Chondrocyte (in vitro differentiated cells): Measurements from ENCODE around the gene RETREG2. TPM values are rescaled to one million over a fixed set of nuclear protein-coding genes. Genes with fewer than 3 reads are reported as not detected.

Source experiments
- DNase-seq: peaks from one replicate; pipeline ENCODE4 v3.0.0; 2021; ENCODE audit warnings: mixed read lengths, low spot score
- H3K27ac Mint-ChIP-seq: one replicate; pipeline ENCODE4 v1.8.0; 2021; ENCODE audit warnings: mild to moderate bottlenecking, moderate library complexity, mixed read lengths; ENCODE audit not compliant: unreplicated experiment
- H3K27me3 Mint-ChIP-seq: 2 replicates; pipeline ENCODE4 v1.8.0; 2021; ENCODE audit warnings: low read depth, mixed read lengths
- H3K36me3 Mint-ChIP-seq: 2 replicates; pipeline ENCODE4 v1.8.0; 2021; ENCODE audit warnings: low read depth, mixed read lengths
- H3K4me1 Mint-ChIP-seq: 2 replicates; pipeline ENCODE4 v1.8.0; 2021; ENCODE audit warnings: low read depth, mild to moderate bottlenecking, mixed read lengths
- H3K4me3 Mint-ChIP-seq: one replicate; pipeline ENCODE4 v1.8.0; 2021; ENCODE audit warnings: mild to moderate bottlenecking, moderate library complexity, mixed read lengths; ENCODE audit not compliant: unreplicated experiment
- H3K9me3 Mint-ChIP-seq: 2 replicates; pipeline ENCODE4 v1.8.0; 2021; ENCODE audit warnings: low read depth, mixed read lengths
- total RNA-seq: library from RNA; stranded (reverse); gene quantifications from 3 replicates; pipeline ENCODE4 v1.2.1, GENCODE V29; 2021
- TF ChIP-seq, protein P1 (sequence below): fragments of 200-600 bp; sonication (generic); IDR thresholded peaks from 2 replicates; pipeline ENCODE4 v1.5.0; 2021; ENCODE audit warnings: antibody characterized with exemption, mild to moderate bottlenecking, moderate library complexity

The RETREG2 gene
- total RNA-seq, 1 donor from 2014 or later, result 88.0 TPM

DNA sequence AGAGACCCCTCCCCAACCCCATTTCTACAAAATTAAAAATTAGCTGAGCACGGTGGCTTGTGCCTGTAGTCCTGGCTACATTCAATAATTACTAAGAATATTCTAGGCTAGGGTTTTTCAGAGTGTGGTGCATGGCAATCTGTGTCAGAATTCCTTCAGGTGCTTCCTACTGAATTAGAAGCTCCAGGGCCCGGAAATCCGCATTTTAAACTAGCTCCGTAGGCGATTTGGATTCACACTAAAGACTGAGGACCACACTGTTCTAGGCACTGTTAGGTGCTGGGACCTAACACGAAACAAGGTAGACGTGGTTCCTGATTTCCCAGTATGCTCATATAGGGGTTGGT, 27.9 kb downstream of the RETREG2 start:
- TF ChIP-seq, protein P1, sequence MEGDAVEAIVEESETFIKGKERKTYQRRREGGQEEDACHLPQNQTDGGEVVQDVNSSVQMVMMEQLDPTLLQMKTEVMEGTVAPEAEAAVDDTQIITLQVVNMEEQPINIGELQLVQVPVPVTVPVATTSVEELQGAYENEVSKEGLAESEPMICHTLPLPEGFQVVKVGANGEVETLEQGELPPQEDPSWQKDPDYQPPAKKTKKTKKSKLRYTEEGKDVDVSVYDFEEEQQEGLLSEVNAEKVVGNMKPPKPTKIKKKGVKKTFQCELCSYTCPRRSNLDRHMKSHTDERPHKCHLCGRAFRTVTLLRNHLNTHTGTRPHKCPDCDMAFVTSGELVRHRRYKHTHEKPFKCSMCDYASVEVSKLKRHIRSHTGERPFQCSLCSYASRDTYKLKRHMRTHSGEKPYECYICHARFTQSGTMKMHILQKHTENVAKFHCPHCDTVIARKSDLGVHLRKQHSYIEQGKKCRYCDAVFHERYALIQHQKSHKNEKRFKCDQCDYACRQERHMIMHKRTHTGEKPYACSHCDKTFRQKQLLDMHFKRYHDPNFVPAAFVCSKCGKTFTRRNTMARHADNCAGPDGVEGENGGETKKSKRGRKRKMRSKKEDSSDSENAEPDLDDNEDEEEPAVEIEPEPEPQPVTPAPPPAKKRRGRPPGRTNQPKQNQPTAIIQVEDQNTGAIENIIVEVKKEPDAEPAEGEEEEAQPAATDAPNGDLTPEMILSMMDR, result no peak
- H3K27ac Mint-ChIP-seq, result peak overlapping the region; percentile 94
- no peaks in the 10 kb centered on the region for H3K27me3 Mint-ChIP-seq
- H3K4me3 Mint-ChIP-seq, result peak overlapping the region; percentile 81
- DNase-seq, result no peak
- peaks cover 2% of the 10 kb centered on the region for H3K9me3 Mint-ChIP-seq
- H3K36me3 Mint-ChIP-seq, result peaks cover 7% of the 10 kb centered on the region
- peaks cover 26% of the 10 kb centered on the region for H3K4me1 Mint-ChIP-seq

DNA sequence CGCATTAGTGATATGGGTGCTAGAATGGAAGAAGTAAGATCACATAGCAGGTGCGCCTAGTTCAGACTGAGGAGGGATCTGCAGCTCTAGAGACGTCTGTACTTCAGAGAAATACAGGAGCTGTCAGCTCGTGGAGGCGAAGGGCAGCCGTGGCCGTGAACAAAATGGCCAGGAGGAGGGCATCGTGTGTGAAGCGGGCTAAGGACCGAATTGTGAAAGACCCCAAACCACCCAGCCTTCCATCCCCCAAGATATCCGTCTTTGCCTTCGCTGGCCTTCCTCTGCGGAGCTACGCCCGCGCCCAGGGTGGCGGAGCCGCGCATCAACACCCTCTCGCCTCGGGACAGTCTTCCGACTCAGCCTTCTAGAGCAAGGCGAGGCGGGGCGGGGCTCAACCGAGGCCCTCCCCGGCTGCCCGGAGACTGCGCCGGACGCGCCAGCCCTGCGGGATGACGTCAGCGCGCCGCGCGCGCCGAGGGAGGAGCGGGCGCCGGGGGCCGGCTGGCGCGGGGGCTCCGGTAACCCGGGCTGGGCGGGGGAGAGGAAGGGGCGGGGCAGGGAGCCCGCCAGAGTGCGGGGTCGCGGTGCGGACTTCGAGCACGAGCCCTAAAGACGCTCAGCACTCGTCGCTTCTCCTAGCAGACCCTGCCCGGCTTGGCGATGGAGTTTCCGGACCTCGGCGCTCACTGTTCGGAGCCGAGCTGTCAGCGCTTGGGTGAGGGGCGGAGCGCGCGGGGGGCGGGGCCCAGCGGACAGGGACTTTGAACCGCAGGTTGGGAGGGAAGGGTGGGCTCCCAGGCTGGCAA, 28.5 kb downstream of the RETREG2 start, which contains the start of gene ZFAND2B:
ZFAND2B (plus strand) TSS at position 455 of the 806 bp plus-strand sequence; CDS start at position 661, 206 bp downstream.
- peak within 1 kb of the TSS; percentile 81 for H3K4me3 Mint-ChIP-seq
- TF ChIP-seq, protein P1, result peak; percentile 40

DNA sequence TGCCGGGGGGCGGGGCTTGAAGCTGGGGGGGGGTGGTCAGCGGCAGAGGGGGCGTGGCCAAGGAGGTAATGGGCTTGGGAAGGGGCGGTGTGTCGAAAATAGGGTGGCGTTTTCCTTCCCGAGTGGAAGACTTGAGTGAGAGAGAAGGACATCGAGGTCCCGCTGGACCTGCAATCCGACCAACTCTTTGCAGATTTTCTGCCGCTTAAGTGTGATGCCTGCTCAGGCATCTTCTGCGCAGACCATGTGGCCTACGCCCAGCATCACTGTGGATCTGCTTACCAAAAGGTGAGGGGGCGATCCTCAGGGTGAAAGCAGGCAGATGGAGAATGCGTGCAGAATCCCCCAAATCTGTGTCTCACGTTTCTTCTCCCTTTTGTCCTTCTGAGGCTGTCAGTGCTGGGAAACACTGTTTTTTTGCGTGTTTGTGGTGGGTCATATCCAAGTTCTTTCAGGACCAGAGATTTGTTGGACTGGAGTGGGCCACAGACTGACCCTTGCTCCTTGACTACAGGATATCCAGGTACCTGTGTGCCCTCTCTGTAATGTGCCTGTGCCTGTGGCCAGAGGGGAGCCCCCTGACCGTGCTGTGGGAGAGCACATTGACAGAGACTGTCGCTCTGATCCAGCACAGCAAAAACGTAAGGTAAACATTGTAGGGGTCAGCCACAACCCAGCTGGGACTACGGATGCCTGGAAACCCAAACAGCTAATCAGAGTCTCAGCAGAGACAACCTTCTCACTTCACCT, 29.2 kb downstream of the RETREG2 start:
- DNase-seq, result no peak
- Mint-ChIP-seq H3K27ac (peak overlapping the region; percentile 94), H3K27me3 (no peaks in the 10 kb centered on the region), H3K36me3 (peaks cover 7% of the 10 kb centered on the region), H3K4me1 (peaks cover 26% of the 10 kb centered on the region), H3K4me3 (peak overlapping the region; percentile 81), H3K9me3 (peaks cover 2% of the 10 kb centered on the region)
- TF ChIP-seq, protein P1, result no peak

More for the DNA sequence above, 28.5 kb downstream of the RETREG2 start, which contains the start of gene ZFAND2B:
- Mint-ChIP-seq H3K27me3 (no peaks in the 10 kb centered on the region), H3K9me3 (peaks cover 2% of the 10 kb centered on the region), H3K36me3 (peaks cover 7% of the 10 kb centered on the region), H3K27ac (peak within 1 kb of the TSS; percentile 94), H3K4me1 (peaks cover 26% of the 10 kb centered on the region)
- peak; percentile 97 for DNase-seq

DNA sequence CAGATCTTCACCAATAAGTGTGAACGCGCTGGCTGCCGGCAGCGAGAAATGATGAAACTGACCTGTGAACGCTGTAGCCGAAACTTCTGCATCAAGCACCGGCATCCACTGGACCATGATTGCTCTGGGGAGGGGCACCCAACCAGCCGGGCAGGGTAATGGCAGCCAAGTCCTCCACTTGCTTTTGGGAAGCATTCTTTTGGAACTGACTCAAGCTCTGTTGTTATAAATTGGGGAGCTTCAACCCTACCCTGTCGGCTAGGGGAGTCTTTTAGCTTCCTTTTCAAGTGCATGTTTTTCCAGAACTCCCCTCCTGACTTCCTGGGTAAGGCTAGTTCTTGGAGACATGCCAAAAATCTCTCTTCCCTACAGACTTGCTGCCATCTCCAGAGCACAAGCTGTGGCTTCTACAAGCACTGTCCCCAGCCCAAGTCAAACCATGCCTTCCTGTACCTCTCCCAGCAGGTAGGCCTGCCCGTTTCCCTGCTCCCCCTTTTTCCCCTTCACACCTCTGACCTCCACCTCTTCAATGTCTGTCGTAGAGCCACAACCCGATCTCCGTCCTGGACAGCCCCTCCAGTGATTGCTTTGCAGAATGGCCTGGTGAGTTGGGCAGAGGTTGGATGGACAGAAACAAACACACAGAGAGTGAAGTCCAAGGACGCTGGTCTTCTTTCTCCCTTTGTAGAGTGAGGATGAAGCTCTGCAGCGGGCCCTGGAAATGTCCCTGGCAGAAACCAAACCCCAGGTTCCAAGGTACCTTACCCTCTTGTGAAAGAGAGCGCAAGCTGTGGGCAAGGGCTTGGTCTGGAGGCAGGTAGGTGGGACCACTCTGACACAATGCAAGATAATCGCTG, 30.0 kb downstream of the RETREG2 start:
- TF ChIP-seq, protein P1, result no peak
- Mint-ChIP-seq H3K4me1 (peaks cover 26% of the 10 kb centered on the region), H3K27ac (peak overlapping the region; percentile 94), H3K36me3 (peaks cover 7% of the 10 kb centered on the region), H3K9me3 (peaks cover 2% of the 10 kb centered on the region), H3K27me3 (no peaks in the 10 kb centered on the region), H3K4me3 (peak overlapping the region; percentile 81)
- DNase-seq, result no peak
